GM15510 (cell line): ENCODE results near the gene SIGLEC12.

Experiments
- POLR2A ChIP-seq: IDR thresholded peaks from 3 replicates; pipeline ENCODE4 v1.6.1; 2011; ENCODE audit warnings: borderline replicate concordance; ENCODE audit not compliant: insufficient read length; ENCODE audit errors: extremely low read depth

The SIGLEC12 gene

GRCh38 chr19:51507640-51508058 is 6.0 kb upstream of the SIGLEC12 start:
- no peak for TF ChIP-seq POLR2A

GRCh38 chr19:51507192-51507591 is 5.6 kb upstream of the SIGLEC12 start:
- no peak for TF ChIP-seq POLR2A

DNA sequence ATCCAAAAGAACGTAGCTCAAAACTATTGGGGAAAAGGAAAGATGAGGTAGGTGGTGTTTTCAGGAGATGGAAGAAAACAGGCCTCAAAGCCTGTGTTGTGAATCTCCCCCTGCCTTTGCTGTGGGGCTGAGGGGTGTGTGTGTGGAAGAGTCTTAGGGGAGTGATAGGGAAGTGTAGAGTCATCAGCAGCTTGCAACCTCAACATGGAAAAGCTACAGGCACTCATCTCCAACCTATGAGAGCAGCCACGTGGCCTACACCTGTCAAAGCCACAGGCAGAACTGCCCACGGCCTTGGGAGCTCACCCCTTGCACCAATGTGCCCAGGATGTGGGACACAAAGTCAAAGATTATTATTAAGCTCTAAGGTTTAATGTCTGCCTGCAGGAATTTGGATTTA is 4.3 kb upstream of the SIGLEC12 start:
- TF ChIP-seq POLR2A = no peak

- TF ChIP-seq POLR2A = no peak
These were observed 2.3 kb upstream of the SIGLEC12 start for GRCh38 chr19:51503896-51504295.

- TF ChIP-seq POLR2A = no peak
These were observed 1.8 kb upstream of the SIGLEC12 start for GRCh38 chr19:51503286-51503817.

GRCh38 chr19:51497666-51498065 is 3.9 kb downstream of the SIGLEC12 start:
- no peak for TF ChIP-seq POLR2A

DNA sequence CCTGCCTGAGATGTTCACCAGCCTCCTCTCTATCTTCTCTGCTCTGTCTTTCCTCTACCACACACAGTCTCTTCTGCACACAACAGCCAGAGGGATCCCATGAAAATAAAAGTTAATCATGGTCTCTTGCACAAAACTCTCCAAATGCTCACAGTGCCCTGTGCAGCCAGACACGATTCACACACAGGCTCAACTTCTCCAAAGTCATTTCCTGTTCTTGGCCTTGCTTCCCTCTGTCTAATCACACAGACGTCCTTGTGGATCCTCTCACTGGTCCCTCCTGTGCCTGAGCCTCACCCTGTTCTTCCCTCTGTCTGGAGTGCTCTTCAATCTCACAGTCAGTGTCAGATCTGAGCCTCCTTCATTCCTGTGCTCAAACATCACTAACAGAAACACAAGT is 7.8 kb downstream of the SIGLEC12 start:
- TF ChIP-seq POLR2A = no peak

DNA sequence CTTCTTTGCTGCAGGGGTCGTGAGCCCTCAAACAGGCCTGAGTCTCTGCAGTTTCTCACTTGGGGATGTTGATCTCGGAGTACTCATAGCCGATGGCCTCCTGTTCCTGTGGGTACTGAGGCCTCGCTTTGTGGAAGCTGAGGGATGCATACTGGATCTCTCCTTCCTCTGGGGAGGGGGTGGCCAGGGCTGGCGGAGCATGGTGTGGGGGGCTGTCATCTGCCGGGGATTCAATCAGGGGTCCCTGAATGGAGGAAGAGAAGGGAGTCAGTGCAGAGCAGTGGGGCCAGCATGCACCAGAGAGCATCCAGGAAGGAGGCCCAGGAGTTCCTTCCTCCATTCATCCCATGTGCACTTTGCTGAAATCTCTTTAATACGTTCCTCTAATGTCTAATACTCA is 10.0 kb downstream of the SIGLEC12 start:
- TF ChIP-seq POLR2A = no peak

DNA sequence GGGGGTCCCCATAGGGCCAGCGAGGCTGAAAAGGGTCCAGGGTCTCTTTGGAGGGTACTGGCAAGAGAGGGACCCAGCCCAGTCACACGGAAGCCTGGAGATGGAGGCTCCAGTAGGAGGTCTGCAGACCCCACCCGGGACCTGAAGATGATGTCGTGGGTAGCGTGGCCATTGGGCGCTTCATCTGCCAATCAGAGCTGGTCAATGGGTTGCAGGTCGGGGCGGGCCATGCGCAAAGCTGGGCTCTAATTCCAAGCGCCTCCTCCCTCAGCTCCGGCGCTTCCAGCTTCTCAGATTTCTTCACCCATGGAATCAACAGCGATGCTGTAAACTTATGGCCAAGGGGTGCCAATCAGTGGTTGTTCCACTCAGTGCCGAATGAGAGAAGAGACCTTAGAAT is 10.9 kb downstream of the SIGLEC12 start:
- TF ChIP-seq POLR2A = no peak

DNA sequence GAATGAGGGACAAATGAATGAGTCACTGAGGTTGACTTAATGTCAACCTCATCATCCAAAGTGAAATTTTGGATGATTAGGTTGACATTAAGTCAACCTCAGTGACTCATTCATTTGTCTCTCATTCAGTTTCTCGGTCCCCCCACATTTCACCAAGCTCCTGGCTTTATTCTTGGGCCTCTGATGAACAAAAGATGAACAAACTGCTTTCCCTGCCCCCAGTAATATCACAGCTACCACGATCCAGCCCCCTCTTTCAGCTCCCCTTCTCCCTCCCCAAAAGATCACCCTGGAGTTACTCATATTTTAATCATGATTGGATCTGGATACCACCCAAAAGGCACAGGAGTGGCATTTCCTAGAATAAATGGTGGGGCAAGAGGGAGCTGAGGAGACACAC is 12.5 kb downstream of the SIGLEC12 start:
- no peak for TF ChIP-seq POLR2A

GRCh38 chr19:51488491-51488890 is 13.1 kb downstream of the SIGLEC12 start:
- no peak for TF ChIP-seq POLR2A

GRCh38 chr19:51485960-51486660 is 15.5 kb downstream of the SIGLEC12 start:
- no peak for TF ChIP-seq POLR2A

DNA sequence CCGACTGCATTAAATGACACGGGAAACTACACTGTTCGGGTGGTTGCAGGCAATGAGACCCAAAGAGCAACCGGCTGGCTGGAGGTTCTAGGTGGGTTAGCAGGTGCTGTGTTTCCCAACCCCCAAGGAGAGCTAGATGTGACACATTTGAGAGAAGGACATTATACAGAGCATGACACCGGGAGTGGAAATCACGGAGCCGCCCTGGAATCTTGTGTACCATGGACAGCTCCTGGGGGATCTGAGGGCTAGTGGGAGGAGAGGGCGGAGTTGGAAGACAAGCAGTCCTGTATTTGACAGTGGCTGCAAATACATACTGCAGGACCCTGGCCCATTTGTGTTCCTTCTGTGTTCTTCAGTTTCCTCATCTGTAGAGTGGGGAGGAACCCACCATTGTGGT is 21.0 kb downstream of the SIGLEC12 start:
- no peak for TF ChIP-seq POLR2A

DNA sequence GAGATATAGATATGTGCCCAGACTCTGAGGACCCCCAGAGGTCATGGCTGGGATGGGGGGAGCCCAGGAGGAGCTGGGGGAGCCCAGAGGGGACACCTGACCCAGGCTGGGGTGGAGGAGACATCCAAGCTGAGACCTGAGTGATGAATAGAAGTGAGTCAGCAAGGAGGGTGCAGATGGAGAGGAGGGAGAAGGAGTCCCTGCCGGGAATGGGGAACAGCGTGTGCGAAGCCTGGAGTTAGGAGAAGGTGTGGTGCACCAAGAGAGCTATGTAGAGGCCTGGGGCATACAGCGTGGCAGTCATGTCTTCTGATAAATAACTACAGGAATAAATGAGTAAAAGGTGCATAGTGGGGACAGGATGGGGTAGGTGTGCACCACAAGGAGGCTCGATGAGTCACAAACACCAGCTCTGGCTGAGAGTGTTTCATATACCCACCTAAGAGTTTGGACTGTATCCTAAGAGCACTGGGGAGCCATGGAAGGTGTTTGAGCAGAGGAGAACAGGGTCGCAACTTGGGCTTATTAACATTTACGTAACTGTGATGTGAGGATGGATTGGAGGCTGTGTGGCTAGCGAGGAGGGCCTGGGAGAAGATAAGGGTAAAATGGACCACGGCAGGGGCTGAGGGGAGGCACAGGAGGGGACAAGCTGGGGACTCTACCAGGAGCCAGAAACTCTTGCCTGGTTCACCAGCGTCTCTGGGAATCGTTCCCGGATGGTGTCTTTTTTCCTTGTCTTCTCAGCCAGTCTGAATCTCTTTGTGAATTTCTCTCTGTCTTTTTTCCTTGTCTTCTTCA is 21.9 kb downstream of the SIGLEC12 start:
- no peak for TF ChIP-seq POLR2A

DNA sequence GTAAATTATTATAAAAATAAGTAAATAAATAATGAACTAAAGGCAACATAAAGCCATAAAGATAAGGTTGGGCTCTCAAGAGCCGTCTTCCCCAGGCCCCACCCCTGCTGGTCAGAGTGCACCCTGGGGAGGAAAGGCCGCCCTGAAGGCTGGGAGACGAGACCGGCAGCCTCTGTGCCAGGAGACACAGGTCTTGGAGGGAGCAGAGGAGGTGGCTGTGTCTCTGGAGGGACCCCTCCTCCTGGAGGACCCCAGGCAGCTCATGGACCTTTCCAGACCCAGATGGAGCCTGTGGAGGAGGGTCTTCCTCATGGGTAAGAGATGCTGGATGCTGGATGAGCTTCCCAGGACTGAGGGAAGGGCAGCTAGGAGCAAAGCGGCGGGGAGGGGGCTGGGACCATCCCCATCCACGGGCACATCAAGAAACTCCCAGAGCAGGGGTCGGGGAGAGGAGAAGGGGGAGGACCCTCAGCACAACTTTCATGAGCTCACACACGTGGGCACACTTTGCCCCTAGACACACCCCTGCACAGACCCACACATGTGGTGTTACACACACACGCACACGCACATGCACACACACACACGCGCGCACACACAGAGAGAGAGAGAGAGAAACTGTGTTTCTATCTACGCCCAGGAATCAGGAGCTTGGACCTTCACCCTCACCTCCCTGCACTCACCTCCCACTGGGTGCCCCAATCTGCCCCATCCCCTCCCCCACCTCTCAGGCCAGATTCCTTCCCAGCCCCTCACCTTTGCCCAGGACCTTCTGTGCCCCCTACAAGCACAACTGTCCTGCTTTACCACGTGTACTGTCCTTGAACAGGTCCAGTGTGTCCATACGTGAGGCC is 23.0 kb downstream of the SIGLEC12 start, which contains the start of gene CEACAM18:
TSS of gene CEACAM18 (plus strand) at position 159 of the 854 bp plus-strand sequence.
- no peak for TF ChIP-seq POLR2A
